Body of pancreas (tissue), 4 donors: ENCODE results near the gene TMEM222. TPM values are rescaled to one million over a fixed set of nuclear protein-coding genes. Genes with fewer than 3 reads are reported as not detected.

Experiments
- ATAC-seq: fragments of 150-250 bp; one replicate; pipeline ENCODE4 v1.9.1; 2016
- DNase-seq, 4 donors: peaks; one replicate each; pipeline ENCODE4 v3.0.0-alpha.2; 2019
- H3K27ac ChIP-seq, 4 donors: fragments of 200-600 bp; sonication (generic); 1 replicate in 3 of 4; 2 replicates in 1 of 4; pipeline versions ENCODE4 v1.5.1 to v1.6.1; 2016 to 2019; ENCODE audit warnings: mild to moderate bottlenecking in 1 of 4, mixed read lengths in 1 of 4, moderate library complexity in 1 of 4
- H3K27me3 ChIP-seq, 2 donors: fragments of 200-600 bp; sonication (generic); one replicate each; pipeline ENCODE4 v1.6.0; 2016; ENCODE audit warnings: mild to moderate bottlenecking in 1 of 2
- H3K36me3 ChIP-seq, 2 donors: fragments of 200-600 bp; sonication (generic); replicated peaks in 1 of 2; 2 replicates each; pipeline ENCODE4 v1.5.1; 2016; ENCODE audit warnings: low read depth in 2 of 2; ENCODE audit not compliant: insufficient read depth in 1 of 2
- H3K4me1 ChIP-seq: fragments of 200-600 bp; sonication (generic); one replicate; pipeline ENCODE4 v1.6.0; 2016
- H3K4me3 ChIP-seq, 2 donors: fragments of 200-600 bp; sonication (generic); 1 replicate in 1 of 2; 2 replicates in 1 of 2; pipeline ENCODE4 v1.5.1; 2016 to 2019
- H3K9me3 ChIP-seq, 3 donors: fragments of 200-600 bp; sonication (generic); 1 replicate in 2 of 3; 2 replicates in 1 of 3; pipeline ENCODE4 v1.5.1; 2016
- CTCF ChIP-seq, 7 experiments: fragments of 450-650 bp in 4 of 7; fragments of 200-600 bp in 3 of 7; sonication (generic) in 3 of 7; IDR thresholded peaks; one replicate each; pipeline ENCODE4 v1.5.1; 2016 to 2019; ENCODE audit warnings: antibody characterized with exemption in 7 of 7
- POLR2A ChIP-seq, 3 donors: fragments of 450-650 bp; IDR thresholded peaks; one replicate each; pipeline ENCODE4 v1.6.1; 2016; ENCODE audit warnings: antibody characterized with exemption in 3 of 3, mild to moderate bottlenecking in 2 of 3
- WGBS, 2 donors: methylation state at CpG; one replicate each; pipeline ENCODE4 v1.1.5; 2017; 5-methylcytosine and 5-hydroxymethylcytosine counted together
- intact Hi-C: fragments of 100-400 bp; cut with DNase I; formaldehyde crosslinking; loops from one replicate; pipeline ENCODE4 v1.15.1; 2023
- total RNA-seq, 2 donors: library from RNA; depleted of rRNA; stranded (reverse); fragments of >200 nt; gene quantifications; one replicate each; pipeline ENCODE4 v1.1.0, GENCODE V29; 2016

TMEM222 gene
- total RNA-seq, 2 donors from 2014 or later, result 8.6 to 20.0 TPM

- TF ChIP-seq POLR2A (IDR thresholded peaks at IDR 0.05) (no peak), CTCF (IDR thresholded peaks at IDR 0.05) (no peak)
- no peak for DNase-seq
- no peak for ATAC-seq
- no peaks in the 10 kb centered on the region for H3K36me3 ChIP-seq
- peaks cover 10% of the 10 kb centered on the region for H3K4me1 ChIP-seq
- H3K27ac ChIP-seq, result no peak overlapping the region
- WGBS, 2 donors, result 85 to 91% methylated on average over 12 of the region's 12 CpGs
- H3K4me3 ChIP-seq, result no peak overlapping the region
- intact Hi-C loops, result no loop called here
- no peaks in the 10 kb centered on the region for H3K27me3 ChIP-seq
- no peaks in the 10 kb centered on the region for H3K9me3 ChIP-seq
These were observed 56.0 kb downstream of the TMEM222 start for GRCh38 chr1:27377760-27378495.

GRCh38 chr1:27379564-27380122 is 57.7 kb downstream of the TMEM222 start:
- no peak overlapping the region for H3K27ac ChIP-seq
- 79 to 84% methylated on average over 3 to 10 of the region's 11 CpGs for WGBS, 2 donors
- no peaks in the 10 kb centered on the region for H3K9me3 ChIP-seq
- no peak for TF ChIP-seq CTCF (IDR thresholded peaks at IDR 0.05)
- TF ChIP-seq POLR2A (IDR thresholded peaks at IDR 0.05), result no peak
- ATAC-seq (no peak), DNase-seq (no peak)
- no peaks in the 10 kb centered on the region for H3K27me3 ChIP-seq
- H3K4me3 ChIP-seq, result no peak overlapping the region
- no peaks in the 10 kb centered on the region for H3K36me3 ChIP-seq
- intact Hi-C loops, result no loop called here
- peaks cover 12% of the 10 kb centered on the region for H3K4me1 ChIP-seq

- Histone ChIP-seq H3K9me3 (no peaks in the 10 kb centered on the region), H3K36me3 (no peaks in the 10 kb centered on the region), H3K27ac (no peak overlapping the region), H3K4me1 (peaks cover 12% of the 10 kb centered on the region), H3K4me3 (no peak overlapping the region), H3K27me3 (no peaks in the 10 kb centered on the region)
- no peak for TF ChIP-seq CTCF (IDR thresholded peaks at IDR 0.05)
- no peak for TF ChIP-seq POLR2A (IDR thresholded peaks at IDR 0.05)
- no peak for ATAC-seq
- WGBS, 2 donors, result 94% methylated on average over 3 of the region's 4 CpGs; no CpG with 5 or more reads in 1 of the 2 donors
- intact Hi-C loops, result no loop called here
- DNase-seq, result no peak
These were observed 58.3 kb downstream of the TMEM222 start for GRCh38 chr1:27380224-27380623.

GRCh38 chr1:27380766-27381733 is 59.1 kb downstream of the TMEM222 start:
- Histone ChIP-seq H3K4me3 (no peak overlapping the region), H3K9me3 (no peaks in the 10 kb centered on the region), H3K36me3 (no peaks in the 10 kb centered on the region), H3K4me1 (peaks cover 12% of the 10 kb centered on the region), H3K27me3 (no peaks in the 10 kb centered on the region), H3K27ac (no peak overlapping the region)
- WGBS, 2 donors, result 67% methylated on average over 10 to 12 of the region's 12 CpGs
- ATAC-seq, result no peak
- DNase-seq, result no peak
- TF ChIP-seq CTCF (IDR thresholded peaks at IDR 0.05) (no peak), POLR2A (IDR thresholded peaks at IDR 0.05) (no peak)
- intact Hi-C loops, result no loop called here
